ENCODE data around the gene NPY4R.
"Not testable (repeated sequence)": the region's sequence is repeated elsewhere in the genome, so short reads cannot be mapped to it uniquely, and the experiment has no call there.

Gene NPY4R

DNA sequence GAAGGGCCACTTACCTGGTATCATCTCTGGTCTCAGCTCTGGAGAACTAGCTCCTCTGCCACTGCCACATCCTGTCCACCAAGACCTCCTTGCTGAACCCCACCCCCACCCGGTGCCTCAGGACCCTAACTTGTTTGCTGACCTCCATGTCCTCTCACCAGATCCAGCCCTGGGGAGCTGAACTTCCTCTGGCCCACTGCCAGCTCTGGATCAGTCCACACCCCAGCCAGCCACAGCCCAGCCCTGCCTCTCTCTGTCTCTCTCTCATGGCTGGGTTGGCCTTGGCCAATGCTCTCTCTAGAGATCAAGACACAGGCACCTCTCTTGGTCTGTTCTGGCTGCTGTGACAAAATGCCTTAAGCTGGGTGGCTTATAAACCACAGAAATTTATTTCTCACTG, 14.4 kb downstream of the NPY4R start:
- not testable (repeated sequence) for DNase-seq

GRCh38 chr10:46450829-46451228, 14.9 kb downstream of the NPY4R start:
- DNase-seq = not testable (repeated sequence)

DNA sequence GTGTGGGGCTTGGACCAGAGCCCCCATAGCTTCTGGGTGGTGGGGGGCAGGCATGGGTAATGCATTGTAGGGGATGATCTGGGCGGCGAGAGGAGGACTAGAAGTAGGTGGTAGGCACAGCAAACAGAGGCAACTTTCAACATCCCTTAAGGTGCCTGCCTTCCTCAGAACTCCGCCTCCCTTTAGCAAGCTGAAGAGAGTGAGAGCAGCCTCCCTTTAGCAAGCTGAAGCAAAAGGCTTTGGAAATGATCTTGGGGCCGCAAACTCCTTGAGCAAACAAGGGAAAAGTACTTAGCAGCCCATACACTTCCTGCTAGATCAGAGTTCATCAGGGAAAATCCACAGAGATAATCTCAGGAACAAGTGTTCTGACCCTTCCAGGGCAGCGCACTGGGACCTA, 18.3 kb downstream of the NPY4R start:
- DNase-seq = not testable (repeated sequence)

DNA sequence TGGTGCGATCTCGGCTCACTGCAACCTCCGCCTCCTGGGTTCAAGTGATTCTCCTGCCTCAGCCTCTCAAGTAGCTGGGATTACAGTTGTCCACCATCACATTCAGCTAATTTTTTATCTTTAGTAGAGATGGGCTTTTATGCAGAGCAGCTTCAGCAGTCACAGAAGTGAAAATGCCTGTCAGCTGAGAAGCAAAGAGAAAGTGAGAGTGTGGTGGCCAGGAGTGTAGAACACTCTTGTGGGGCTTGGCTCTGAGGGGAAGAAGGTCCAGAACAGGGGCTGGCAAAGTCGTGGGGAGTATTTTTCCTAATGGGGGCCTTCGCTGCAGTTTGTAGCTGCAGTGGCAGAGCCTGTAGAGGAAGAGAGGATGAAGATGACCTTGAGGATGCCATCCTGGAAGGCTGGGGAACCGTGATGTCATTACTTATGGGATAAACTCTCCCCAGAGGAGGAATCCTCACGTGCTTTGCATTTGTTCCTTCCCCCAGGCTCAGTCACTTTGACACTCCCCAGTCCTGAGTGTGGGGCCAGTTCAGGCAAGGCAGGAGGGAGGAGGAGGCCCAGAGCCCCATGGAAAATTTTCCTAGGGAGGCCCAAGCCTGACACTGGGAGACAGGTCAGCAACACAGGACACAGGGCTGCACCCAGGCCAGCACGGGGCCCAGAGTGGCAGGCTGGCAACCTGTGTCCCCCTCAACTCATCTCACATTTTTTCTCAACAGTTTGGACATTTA, 20.2 kb downstream of the NPY4R start:
- not testable (repeated sequence) for DNase-seq

DNA sequence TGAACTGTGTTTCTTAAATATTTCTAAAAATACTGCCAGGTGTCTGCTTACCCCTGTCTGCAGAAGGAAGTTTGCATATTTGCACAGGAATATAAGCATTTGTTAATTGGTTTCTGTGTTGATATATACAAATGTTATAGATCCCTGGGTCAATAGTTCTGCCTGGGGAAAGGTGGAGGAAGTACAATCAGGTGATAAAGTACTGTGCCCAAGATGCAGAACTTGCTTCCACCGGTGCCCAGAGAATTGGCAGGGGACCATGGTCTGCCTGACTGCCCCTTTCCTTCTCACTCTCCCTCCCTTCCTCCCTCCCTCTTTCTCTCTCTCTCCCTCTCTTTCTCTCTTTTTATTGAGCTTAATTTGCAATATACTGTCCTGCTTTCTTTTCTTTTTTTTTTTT, 22.3 kb downstream of the NPY4R start:
- not testable (repeated sequence) for DNase-seq

GRCh38 chr10:46442706-46443275, 23.0 kb downstream of the NPY4R start:
- not testable (repeated sequence) for DNase-seq

- not testable (repeated sequence) for DNase-seq
Measured at GRCh38 chr10:46441837-46442278, 23.9 kb downstream of the NPY4R start.

DNA sequence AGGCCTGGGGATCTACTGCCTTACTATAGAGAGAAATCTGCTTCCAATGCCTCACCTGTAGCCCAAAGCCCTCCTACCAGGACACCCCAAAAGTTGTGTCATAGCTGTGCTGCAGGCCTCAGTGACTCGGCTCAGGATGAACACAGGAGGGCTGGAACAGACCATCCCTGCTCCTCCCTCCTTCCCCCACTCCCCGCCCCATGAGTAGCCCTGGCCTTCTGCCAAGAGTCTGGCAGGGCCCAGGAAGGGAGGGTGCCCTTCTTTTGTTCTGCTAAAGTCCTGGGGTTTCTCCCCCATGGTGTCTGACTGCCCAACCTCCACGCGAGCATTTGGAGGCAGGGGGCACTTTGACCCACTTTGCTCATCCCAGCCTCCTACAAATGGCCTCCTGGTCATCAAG, 24.8 kb downstream of the NPY4R start:
- not testable (repeated sequence) for DNase-seq

DNA sequence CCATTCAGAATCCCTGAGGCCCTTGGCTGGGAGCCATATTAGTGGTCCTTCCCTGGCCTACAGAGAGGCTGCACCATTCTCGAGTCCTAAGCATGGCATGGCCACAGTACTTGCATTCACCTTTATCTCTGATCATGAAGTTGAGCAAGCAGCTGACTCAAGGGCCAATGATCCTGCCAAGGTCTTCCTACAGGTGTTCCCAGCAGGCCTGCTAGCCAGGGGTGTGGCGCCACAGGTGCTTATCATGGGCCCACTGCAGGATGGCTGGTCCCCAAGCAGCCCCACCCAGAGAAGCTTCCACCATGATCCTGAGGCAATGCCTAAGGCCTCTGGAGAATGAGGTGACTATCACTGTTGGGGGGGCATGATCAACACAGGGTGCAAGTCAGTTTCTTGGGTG, 42.2 kb downstream of the NPY4R start:
- DNase-seq = not testable (repeated sequence)

GRCh38 chr10:46419570-46420379, 46.0 kb downstream of the NPY4R start:
- DNase-seq = not testable (repeated sequence)

DNA sequence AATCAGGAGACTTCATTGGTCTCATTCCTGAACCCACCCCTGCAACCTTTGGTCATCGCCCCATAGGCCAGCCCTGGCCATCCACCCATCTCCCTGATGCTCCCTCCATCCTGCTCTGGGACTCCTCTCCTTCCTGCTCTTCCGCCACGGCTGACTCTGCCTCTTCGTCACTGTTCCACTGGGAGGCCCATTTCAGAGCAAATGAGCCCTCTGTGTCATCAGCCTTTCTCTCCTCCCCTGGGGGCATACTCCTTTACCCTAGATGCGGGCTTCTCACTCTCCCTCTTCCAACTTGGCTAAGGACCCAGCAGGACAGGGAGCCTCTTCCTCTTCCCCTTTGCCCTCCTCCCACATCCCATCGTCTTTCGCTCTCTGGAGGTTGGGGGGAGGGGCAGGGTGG, 47.5 kb downstream of the NPY4R start:
- not testable (repeated sequence) for DNase-seq

DNA sequence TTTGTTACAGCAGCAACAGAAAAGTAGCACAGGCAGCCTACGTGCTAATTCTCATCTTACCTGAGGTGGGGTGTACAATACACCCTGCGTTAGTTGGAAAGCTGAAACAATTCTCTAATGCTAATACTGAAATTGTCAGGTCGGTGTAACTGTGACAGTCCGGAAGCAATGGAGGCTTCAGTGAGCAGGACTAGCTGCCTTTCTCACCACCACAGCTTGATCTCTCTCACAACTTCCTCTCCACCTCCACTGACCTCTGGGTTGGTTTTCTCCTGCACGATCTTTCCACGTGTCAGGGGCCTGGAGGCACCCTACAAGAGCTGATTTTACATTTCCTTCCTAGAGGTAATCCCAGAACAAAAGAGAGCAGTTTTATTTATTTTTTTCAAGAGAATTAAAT, 50.5 kb downstream of the NPY4R start:
- DNase-seq = not testable (repeated sequence)

DNA sequence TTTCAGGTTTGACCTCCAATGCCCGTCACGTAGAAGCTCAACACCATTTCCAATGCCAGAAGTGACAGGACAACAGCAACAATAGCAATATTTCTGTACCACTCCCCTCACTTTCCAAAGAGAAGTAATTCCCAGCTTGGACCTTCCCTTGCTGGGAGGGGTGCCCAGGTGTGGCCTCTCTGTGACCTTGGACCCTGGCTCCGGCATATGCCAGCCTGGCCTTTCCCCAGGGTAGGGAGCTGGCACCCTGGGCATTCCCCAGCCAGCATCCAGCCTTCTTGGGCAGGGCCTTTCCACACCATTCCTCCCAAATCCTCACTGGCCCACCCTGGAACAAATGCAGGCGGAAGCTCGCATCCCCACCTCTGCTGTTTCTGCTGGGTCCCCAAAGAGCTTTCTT, 53.1 kb downstream of the NPY4R start:
- DNase-seq = not testable (repeated sequence)

DNA sequence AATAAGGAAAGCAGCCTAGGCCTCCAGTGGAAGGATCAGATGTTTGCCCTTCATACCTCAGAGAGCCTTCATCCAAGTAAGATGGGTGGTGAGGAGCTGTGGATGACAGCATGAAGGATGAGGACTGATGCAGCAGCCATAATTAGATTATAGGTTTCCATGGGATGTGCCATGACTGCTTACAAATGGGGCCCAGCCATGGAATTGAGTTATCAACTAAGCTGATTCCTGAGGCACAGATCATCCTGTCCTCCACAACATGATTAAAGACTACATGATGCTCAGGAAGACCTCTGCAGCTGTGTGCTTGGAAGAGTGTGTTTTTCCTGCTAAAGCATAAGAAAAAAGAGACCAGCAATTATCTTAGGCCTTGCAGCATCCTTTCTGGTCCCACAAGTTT, 54.6 kb downstream of the NPY4R start:
- not testable (repeated sequence) for DNase-seq

Data from NCI-H748 treated with DMSO at 0.1 percent for 48 hours (cell line).